IPS-18c (cell line): ENCODE data around the gene MAD1L1.

Experiments
- H3K4me3 ChIP-seq: 2 replicates; pipeline ENCODE4 v1.7.0; 2013; ENCODE audit warnings: low read depth, mild to moderate bottlenecking, low read length, moderate library complexity; ENCODE audit not compliant: insufficient read depth
- H3K9me3 ChIP-seq: one replicate; pipeline ENCODE4 v1.6.1; 2013; ENCODE audit warnings: mild to moderate bottlenecking, low read length, moderate library complexity; ENCODE audit not compliant: control insufficient read depth, insufficient read depth

The MAD1L1 gene

GRCh38 chr7:1781369-1781768 lies 451.4 kb downstream of the MAD1L1 start:
- no peak overlapping the region for H3K4me3 ChIP-seq

GRCh38 chr7:1779445-1779844 lies 453.3 kb downstream of the MAD1L1 start:
- Histone ChIP-seq H3K4me3 (no peak overlapping the region), H3K9me3 (no peaks in the 10 kb centered on the region)

More at GRCh38 chr7:1781369-1781768, 451.4 kb downstream of the MAD1L1 start:
- no peaks in the 10 kb centered on the region for H3K9me3 ChIP-seq

- H3K9me3 ChIP-seq: no peaks in the 10 kb centered on the region
Measured at GRCh38 chr7:1777122-1777521, 455.6 kb downstream of the MAD1L1 start.

GRCh38 chr7:1775389-1775788 lies 457.4 kb downstream of the MAD1L1 start:
- Histone ChIP-seq H3K4me3 (no peak overlapping the region), H3K9me3 (no peaks in the 10 kb centered on the region)

More at GRCh38 chr7:1777122-1777521, 455.6 kb downstream of the MAD1L1 start:
- no peak overlapping the region for H3K4me3 ChIP-seq

GRCh38 chr7:1770331-1770730 lies 462.4 kb downstream of the MAD1L1 start:
- no peak overlapping the region for H3K4me3 ChIP-seq

GRCh38 chr7:1769286-1770200 lies 463.2 kb downstream of the MAD1L1 start:
- no peak overlapping the region for H3K4me3 ChIP-seq
- H3K9me3 ChIP-seq: peaks cover 7% of the 10 kb centered on the region

More at GRCh38 chr7:1770331-1770730, 462.4 kb downstream of the MAD1L1 start:
- peaks cover 5% of the 10 kb centered on the region for H3K9me3 ChIP-seq

GRCh38 chr7:1768832-1769231 lies 463.9 kb downstream of the MAD1L1 start:
- H3K9me3 ChIP-seq: peaks cover 14% of the 10 kb centered on the region
- no peak overlapping the region for H3K4me3 ChIP-seq

GRCh38 chr7:1767524-1767923 lies 465.2 kb downstream of the MAD1L1 start:
- peaks cover 26% of the 10 kb centered on the region for H3K9me3 ChIP-seq
- no peak overlapping the region for H3K4me3 ChIP-seq
